Heart left ventricle (tissue), 16 donors: ENCODE measurements around the gene CLEC4G. TPM values are rescaled to one million over a fixed set of nuclear protein-coding genes. Genes with fewer than 3 reads are reported as not detected.

Experiments
- ATAC-seq, 4 donors: fragments of 200-7000 bp; cut with Tn5 transposase; one replicate each; pipeline ENCODE4 v1.9.1; 2020 to 2022; ENCODE audit warnings: moderate library complexity in 4 of 4, mild to moderate bottlenecking in 3 of 4, moderate number of reproducible peaks in 1 of 4
- DNase-seq, 5 donors: peaks; one replicate each; pipeline ENCODE4 v3.0.0-alpha.2; 2020
- H3K27ac ChIP-seq, 12 donors: fragments of 200-600 bp; sonication (generic) in 4 of 12; one replicate each; pipeline versions ENCODE4 v1.5.0 to v1.8.0; 2016 to 2022; ENCODE audit warnings: mild to moderate bottlenecking in 2 of 12
- H3K27me3 ChIP-seq, 9 donors: fragments of 200-600 bp; sonication (generic) in 2 of 9; one replicate each; pipeline versions ENCODE4 v1.5.1 to v1.8.0; 2016 to 2022; ENCODE audit warnings: mild to moderate bottlenecking in 3 of 9
- H3K36me3 ChIP-seq, 9 donors: fragments of 200-600 bp; sonication (generic) in 2 of 9; one replicate each; pipeline versions ENCODE4 v1.5.0 to v1.8.0; 2018 to 2022; ENCODE audit warnings: mild to moderate bottlenecking in 2 of 9
- H3K4me1 ChIP-seq, 12 donors: fragments of 200-600 bp; sonication (generic) in 4 of 12; one replicate each; pipeline versions ENCODE4 v1.5.0 to v1.8.0; 2016 to 2022; ENCODE audit warnings: mild to moderate bottlenecking in 3 of 12
- H3K4me3 ChIP-seq, 12 donors: fragments of 200-600 bp; sonication (generic) in 4 of 12; one replicate each; pipeline versions ENCODE4 v1.5.0 to v1.8.0; 2017 to 2022; ENCODE audit warnings: mild to moderate bottlenecking in 9 of 12, moderate library complexity in 4 of 12
- H3K9me3 ChIP-seq, 12 donors: fragments of 200-600 bp; sonication (generic) in 4 of 12; one replicate each; pipeline versions ENCODE4 v1.5.0 to v1.8.0; 2016 to 2022; ENCODE audit warnings: mild to moderate bottlenecking in 1 of 12
- POLR2A ChIP-seq, 2 donors: fragments of 450-650 bp; IDR thresholded peaks; one replicate each; pipeline ENCODE4 v1.6.1; 2017; ENCODE audit warnings: antibody characterized with exemption in 2 of 2, mild to moderate bottlenecking in 2 of 2, moderate library complexity in 2 of 2
- WGBS, 4 donors: extraction: QIAGEN DNeasy Blood & Tissue Kit in 2 of 4; methylation state at CpG; one replicate each; pipeline versions ENCODE4 v1.1.5 to v1.1.7; 2013 to 2018; 5-methylcytosine and 5-hydroxymethylcytosine counted together
- intact Hi-C, 10 donors: fragments of 100-400 bp; cut with DNase I; formaldehyde crosslinking; loops; one replicate each; pipeline versions ENCODE4 v1.11.1 to v1.14.2; 2022
- polyA plus RNA-seq, 2 donors: library from polyadenylated mRNA; stranded (reverse); fragments of 200-250 nt; gene quantifications; one replicate each; pipeline ENCODE4 v1.2.3, GENCODE V29; 2013
- total RNA-seq, 9 donors: library from RNA; depleted of rRNA in 2 of 9; stranded (reverse); fragments of >200 nt in 2 of 9; fragmentation: NEBNext Ultra II Directional in 3 of 9; extraction: Animal tissue kit (Norgen Biotek cat#: 25700) in 3 of 9; gene quantifications; one replicate each; pipeline versions ENCODE4 v1.1.0 to v1.2.4, GENCODE V29; 2016 to 2023
- TF ChIP-seq, protein P1 (sequence below), 12 donors: fragments of 200-600 bp; sonication (generic) in 4 of 12; IDR thresholded peaks; one replicate each; pipeline versions ENCODE4 v1.5.0 to v1.8.0; 2018 to 2022; ENCODE audit warnings: antibody characterized with exemption in 12 of 12, mild to moderate bottlenecking in 5 of 12
- donor health status: ischemic (EF 13 %, LVEDD 7.1; RV severe dilation, severe dysfunction).
- donor health status: healthy with polysubstance abuse.
- donor health status: DM: no; HTN: yes; CAD: no.
- donor health status: DM: no; HTN: no; CAD: no.
- donor health status: ischemic (EF 25% LVEDD 6.9; RV normal size, moderate dysfunction).
- donor health status: ischemic (EF 25% LVEDD 5.7; RV mildly dilated, moderate dysfunction).
- donor health status: healthy.
- donor health status: DM: yes; HTN: yes; CAD: no.
- donor health status: ischemic (EF 35%, LVEDD 5.7; RV mildly dilated, moderate dysfunction).
- donor health status: nonischemic (EF 11% LVEDD 7.7; RV severe dilation, severe dysfunction).
- donor health status: DM: yes; HTN: yes; CAD: no.
- donor health status: PGD.
- donor health status: ischemic (EF 29% LVEDD 5.4; RV normal size, mild dysfunction).
- donor health status: nonischemic (EF 23%, LVEDD 6.1; RV moderate dilation, normal function).

CLEC4G gene
- total and polyA plus RNA-seq, 11 donors = 0.22 to 6.4 (median 0.87) TPM; not detected in 1

DNA sequence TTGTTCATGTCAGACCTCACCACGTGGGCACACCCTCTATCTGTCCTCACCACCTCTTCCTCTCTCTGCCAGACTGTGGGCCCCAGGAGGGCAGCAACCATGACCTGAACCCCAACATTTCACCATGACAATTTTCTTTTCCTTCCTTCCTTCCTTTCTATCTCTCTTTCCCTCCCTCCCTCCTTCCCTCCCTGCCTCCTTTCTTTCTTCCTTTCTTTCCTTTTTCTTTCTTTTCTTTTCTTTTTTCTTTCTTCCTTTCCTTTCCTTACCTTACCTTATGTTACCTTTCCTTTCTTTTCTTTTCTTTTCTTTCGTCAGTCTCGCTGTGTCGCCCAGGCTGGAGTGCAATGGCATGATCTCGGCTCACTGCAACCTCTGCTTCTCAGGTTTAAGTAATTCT is 21.3 kb downstream of the CLEC4G start:
- intact Hi-C loops = no loop called here
- Histone ChIP-seq H3K4me3 (no peak overlapping the region), H3K4me1 (peaks cover 0 to 21% (median 0%) of the 10 kb centered on the region in 12 donors), H3K9me3 (peaks cover 0 to under 1% (median 0%) of the 10 kb centered on the region in 12 donors), H3K27me3 (no peaks in the 10 kb centered on the region), H3K36me3 (no peaks in the 10 kb centered on the region), H3K27ac (no peak overlapping the region)
- 74 to 82% (median 76%) methylated on average over 5 of the region's 5 CpGs for WGBS, 4 donors
- TF ChIP-seq, protein P1, sequence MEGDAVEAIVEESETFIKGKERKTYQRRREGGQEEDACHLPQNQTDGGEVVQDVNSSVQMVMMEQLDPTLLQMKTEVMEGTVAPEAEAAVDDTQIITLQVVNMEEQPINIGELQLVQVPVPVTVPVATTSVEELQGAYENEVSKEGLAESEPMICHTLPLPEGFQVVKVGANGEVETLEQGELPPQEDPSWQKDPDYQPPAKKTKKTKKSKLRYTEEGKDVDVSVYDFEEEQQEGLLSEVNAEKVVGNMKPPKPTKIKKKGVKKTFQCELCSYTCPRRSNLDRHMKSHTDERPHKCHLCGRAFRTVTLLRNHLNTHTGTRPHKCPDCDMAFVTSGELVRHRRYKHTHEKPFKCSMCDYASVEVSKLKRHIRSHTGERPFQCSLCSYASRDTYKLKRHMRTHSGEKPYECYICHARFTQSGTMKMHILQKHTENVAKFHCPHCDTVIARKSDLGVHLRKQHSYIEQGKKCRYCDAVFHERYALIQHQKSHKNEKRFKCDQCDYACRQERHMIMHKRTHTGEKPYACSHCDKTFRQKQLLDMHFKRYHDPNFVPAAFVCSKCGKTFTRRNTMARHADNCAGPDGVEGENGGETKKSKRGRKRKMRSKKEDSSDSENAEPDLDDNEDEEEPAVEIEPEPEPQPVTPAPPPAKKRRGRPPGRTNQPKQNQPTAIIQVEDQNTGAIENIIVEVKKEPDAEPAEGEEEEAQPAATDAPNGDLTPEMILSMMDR (IDR thresholded peaks at IDR 0.05) = no peak
- TF ChIP-seq POLR2A (IDR thresholded peaks at IDR 0.05) = no peak
- DNase-seq (no peak), ATAC-seq (no peak)

DNA sequence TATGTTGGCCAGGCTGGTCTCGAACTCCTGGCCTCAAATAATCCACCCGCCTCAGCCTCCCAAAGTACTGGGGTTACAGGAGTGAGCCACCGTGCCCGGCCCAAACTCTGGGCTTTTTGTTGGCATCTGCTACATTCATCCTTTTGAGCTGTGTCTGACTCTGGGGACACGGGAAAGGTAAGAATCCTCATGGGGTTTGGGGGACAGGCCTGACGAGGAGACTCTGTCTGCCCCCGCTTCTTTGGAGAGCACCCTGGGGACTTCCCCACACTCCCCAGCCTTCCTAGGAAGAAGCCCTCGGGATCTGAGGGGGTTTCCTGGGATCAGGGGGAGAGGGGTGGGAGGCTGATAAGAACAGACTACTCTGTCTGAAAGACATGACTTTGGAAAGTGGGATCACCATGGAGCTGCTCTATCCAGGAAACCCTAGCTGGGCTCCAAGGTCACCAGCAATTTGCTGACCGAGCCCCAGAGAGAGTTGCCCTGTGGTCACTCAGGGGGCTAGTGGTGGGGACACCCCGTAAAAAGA is 21.9 kb downstream of the CLEC4G start:
- DNase-seq (no peak), ATAC-seq (no peak)
- no peaks in the 10 kb centered on the region for H3K36me3 ChIP-seq
- H3K27me3 ChIP-seq = no peaks in the 10 kb centered on the region
- TF ChIP-seq, protein P1 (IDR thresholded peaks at IDR 0.05) = no peak
- WGBS, 4 donors = 62 to 75% (median 71%) methylated on average over 10 of the region's 10 CpGs
- intact Hi-C loops = no loop called here
- H3K27ac ChIP-seq = no peak overlapping the region
- H3K4me1 ChIP-seq = peaks cover 0 to 26% (median 0%) of the 10 kb centered on the region in 12 donors
- no peak overlapping the region for H3K4me3 ChIP-seq
- H3K9me3 ChIP-seq = no peaks in the 10 kb centered on the region

DNA sequence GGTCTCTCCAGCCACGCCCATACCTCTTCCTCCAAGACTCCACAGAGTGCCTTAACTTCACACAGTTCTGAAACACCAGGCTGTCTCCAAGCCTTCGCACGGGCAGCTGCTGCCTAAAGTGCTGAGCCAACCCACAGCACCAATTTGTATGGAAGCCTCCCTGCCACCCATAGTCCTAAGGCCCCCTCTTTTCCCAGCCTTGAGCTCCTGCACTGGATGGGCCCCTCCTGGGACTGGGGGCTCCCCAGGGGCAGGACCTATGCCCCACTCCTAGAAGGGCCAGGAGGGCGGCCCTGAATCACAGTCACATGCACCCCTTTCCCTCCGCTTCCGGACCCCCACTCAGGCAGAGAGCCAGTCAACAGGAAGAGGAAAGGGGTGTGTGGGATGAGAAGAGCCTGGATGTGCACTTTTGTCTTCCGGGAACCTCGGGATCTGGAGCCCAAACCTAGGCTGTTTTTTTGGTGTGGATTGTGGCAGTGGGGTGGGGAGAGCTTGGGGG is 24.9 kb downstream of the CLEC4G start:
- intact Hi-C loops = no loop called here
- Histone ChIP-seq H3K36me3 (no peaks in the 10 kb centered on the region), H3K9me3 (no peaks in the 10 kb centered on the region), H3K4me3 (no peak overlapping the region), H3K27ac (peak overlapping the region in 4 of 12 donors; percentile 26 to 91 (median 38)), H3K4me1 (peaks cover 0 to 39% (median 0%) of the 10 kb centered on the region in 12 donors), H3K27me3 (peaks cover 0 to 15% (median 0%) of the 10 kb centered on the region in 9 donors)
- TF ChIP-seq, protein P1 (IDR thresholded peaks at IDR 0.05) = no peak
- no peak for TF ChIP-seq POLR2A (IDR thresholded peaks at IDR 0.05)
- 45 to 60% (median 55%) methylated on average over 8 of the region's 8 CpGs for WGBS, 4 donors
- peak in 3 of 4 donors; percentile 16 to 47 (median 18) for ATAC-seq
- peak in 1 of 5 donors; percentile 64 for DNase-seq

DNA sequence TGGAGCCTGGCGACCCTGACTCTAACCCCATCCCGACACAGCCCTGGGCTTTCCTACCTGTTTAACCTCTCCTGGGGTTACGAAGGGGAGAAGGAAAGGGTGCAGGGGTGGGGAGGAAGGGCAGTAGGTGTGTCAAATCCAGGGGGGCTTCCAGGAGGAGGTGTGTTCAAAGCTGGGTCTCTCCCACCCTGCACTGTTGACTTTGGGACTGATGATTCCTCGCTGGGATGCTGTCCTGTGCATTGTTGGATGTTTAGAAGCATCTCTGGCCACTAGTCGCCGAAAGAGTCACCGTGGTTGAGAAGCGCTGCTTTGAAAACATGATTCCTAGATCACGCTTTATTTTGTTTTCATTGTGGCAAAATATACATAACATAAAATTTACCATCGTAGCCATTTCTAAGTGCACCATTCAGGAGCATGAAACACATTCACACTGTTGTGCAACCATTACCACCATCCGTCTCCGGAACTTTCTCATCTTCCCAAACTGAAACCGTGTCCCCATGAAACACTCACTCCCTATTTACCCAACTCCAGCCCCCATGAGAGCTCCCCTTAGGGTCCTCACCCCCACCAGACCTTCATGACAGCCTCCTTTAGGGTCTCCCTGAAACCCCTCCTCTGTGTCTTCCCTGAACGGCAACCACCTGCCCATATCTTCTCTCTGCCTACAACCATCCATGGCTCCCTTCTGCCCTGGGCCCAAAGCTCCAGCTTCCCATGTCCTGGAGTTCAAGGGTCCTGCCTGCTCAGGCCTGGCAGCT is 25.5 kb downstream of the CLEC4G start:
- Histone ChIP-seq H3K9me3 (no peaks in the 10 kb centered on the region), H3K36me3 (no peaks in the 10 kb centered on the region), H3K4me1 (peaks cover 0 to 39% (median 0%) of the 10 kb centered on the region in 12 donors), H3K27me3 (peaks cover 0 to 21% (median 0%) of the 10 kb centered on the region in 9 donors), H3K27ac (peak overlapping the region in 5 of 12 donors; percentile 24 to 91 (median 39)), H3K4me3 (no peak overlapping the region)
- intact Hi-C loops = no loop called here
- no peak for DNase-seq
- TF ChIP-seq POLR2A (IDR thresholded peaks at IDR 0.05) = no peak
- TF ChIP-seq, protein P1 (IDR thresholded peaks at IDR 0.05) = no peak
- WGBS, 4 donors = 76 to 79% (median 77%) methylated on average over 14 of the region's 14 CpGs
- no peak for ATAC-seq
